NCI-H1694 (cell line): Measurements from ENCODE around the gene KRT17.
A peak's percentile ranks its signal among the peaks of the same experiment; 100 is the strongest.

Experiments
- DNase-seq: peaks from one replicate; lab custom pipeline; 2025; lab: John Stamatoyannopoulos, UW

Gene KRT17

DNA sequence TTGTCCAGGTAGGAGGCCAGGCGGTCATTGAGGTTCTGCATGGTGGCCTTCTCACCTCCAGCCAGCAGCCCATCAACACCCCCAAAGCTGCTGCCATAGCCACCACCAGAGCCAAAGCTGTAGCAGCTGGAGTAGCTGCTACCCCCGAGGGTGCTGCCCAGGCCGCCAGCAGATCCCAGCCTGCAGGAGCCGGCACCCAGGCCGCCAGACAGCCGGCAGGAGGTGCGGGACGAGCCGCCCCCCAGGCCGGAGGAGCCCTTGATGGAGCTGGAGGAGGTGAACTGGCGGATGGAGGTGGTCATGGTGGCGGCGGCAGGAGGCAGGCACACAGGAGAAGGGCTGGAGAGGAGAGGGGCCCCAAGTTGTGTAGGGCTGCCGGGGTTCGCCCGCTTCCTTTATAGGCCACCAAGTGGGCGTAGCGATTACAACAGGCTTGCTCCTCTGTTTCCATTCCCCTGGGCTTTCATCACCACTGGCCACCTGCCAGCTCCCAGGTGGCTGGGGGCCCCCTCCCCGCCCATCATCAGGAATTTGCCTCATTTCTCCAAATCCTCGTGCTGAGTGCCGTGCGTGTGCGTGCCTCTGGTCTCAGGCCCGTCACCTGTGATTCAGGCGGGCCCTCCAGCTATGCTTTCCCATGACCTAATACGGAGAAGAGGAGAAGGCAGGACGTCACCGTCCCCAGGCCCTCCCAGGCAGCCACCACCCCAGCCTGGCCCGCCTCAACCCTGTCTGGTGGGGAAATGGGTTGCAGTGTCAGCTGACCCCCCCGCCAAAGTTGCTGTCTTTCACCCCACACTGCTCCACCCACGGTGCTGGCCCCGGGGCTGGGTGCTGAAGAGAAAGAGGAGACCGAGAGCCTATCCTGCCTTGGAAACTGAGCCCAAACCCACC, at the start of gene KRT17:
KRT17 (minus strand) TSS at position 368 of the 894 bp plus-strand sequence; CDS start at position 302, 66 bp downstream.
- peak; percentile 4 for DNase-seq

DNA sequence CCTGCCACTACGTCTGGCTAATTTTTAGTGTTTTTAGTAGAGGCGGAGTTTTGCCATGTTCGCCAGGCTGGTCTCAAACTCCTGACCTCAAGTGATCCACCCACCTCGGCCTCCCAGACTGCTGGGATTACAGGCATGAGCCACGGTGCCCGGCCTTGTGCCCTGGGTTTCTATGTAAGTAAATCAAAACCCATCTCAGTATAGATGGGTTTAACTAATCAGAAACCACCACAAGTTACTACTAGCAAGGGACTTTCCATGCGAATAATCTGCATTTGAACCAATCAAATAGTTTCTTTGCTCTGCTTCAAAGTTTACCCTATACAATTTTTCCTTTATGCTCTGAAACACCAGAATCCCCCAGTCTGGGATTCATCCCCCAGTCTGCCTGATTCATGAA, 47.8 kb upstream of the KRT17 start:
- no peak for DNase-seq

DNA sequence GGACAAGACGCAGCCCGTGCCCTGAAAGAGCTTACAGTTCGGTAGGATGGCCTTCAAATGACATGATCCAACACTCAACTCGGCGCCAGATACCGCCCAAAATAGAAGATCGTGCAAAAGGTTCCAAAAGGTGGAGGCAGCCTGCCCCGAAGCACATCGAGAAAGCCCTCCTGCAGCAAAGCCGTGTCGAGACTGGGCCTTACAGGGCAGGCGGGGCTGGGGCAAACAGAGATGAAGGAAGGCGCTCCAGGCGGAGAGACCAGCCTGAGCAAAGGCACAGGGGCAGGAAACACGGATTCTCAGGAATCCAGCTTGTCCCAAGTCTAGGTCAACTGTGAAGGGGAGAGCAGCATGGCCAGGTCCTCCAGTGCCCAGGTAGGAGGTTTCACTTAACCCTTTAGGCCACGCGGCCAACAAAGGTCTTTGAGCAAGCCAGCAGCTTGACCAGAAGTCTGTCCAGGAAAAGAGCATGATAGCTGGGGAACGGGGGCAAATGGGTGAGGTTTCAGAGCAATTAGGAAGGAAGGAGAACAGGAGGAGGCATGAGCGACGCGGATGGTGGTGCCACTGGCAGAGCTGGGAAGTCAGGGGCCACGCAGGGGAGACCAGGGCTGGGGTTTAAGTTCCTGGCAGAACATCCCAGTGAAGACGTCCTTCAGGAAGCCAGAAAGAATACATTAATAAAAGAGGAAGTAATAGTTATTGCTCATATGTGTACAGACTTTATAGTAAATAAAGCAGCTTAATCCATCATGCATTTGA, 43.1 kb upstream of the KRT17 start:
- no peak for DNase-seq

DNA sequence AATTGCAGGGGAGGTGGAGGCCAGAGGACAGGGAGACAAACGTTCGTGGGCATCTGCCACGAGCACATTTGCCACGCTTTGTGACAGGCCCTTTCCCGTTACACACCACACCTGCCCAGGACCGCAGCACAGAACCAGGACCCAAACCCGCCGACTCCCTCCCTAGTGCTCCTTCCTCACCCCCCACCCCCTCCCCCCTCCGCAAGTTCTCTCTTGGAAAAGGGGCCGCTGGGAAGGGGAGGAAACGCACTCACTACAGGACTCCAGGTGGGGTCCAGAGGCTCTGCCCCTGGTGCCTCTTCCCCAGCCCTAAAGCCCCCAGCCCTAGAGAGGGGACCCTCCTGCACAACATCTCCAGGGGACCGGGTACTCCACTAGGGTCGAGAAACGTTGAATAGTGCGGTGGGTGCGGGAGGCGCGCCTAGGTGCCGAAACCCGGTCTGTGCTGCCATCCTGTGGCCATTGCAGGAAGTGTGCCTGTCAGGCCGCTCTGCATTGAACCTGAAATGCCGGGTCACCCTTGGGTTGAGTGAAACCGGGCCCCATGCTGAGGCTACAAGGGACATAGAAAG, 42.4 kb upstream of the KRT17 start:
- peak; percentile 66 for DNase-seq

DNA sequence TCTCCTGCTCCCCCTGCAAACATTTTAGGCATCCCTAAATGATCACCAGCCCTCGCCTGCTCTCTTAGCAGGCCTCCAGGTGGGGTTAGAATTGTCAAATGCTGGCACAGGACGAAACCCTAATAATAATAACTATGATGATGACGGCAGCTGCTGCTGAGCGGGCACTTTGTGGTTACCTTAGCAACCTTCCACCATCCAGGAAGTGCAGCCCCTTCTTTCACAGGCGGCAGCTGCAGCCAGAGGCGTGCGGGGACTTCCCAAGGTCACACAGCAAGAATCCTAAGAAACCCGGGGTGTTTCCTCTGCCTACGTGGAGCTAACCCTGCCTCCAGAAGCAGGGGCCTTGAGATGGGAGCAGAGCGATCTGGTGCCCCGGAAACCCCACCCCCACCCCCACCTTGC, 41.9 kb upstream of the KRT17 start:
- DNase-seq: no peak

DNA sequence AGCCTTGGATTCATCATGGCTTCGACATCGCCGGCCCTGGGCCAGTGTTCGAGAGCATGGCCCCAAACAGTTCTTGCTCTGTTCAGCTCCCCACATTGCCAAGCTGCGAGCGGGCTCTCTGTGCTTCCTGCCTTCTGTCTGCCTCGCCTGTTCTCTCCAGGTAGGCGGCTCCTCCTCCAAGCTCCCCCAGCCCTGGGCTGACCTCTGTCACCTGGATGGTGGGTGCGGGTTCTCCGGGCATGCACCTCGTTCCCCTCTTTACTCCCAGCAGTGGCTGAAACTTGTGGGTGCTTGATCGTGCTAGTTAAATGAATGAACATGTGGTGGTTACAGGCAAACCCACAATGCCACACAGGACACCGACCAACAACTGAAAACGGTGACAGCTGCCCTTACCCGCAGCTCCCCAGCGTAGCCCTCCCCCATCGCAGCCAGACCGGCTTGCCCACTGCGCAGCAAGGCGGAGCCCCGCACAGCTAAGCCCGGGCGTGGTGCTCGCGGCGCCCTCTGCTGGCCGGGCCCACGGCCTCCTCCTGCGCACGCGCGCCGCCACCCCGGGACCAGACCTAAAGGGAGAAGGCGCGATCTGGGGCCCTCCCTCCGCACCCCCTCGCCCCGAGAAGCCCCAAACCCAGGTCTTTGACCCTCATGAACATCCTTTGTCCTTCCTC, 41.3 kb upstream of the KRT17 start:
- peak; percentile 75 for DNase-seq

DNA sequence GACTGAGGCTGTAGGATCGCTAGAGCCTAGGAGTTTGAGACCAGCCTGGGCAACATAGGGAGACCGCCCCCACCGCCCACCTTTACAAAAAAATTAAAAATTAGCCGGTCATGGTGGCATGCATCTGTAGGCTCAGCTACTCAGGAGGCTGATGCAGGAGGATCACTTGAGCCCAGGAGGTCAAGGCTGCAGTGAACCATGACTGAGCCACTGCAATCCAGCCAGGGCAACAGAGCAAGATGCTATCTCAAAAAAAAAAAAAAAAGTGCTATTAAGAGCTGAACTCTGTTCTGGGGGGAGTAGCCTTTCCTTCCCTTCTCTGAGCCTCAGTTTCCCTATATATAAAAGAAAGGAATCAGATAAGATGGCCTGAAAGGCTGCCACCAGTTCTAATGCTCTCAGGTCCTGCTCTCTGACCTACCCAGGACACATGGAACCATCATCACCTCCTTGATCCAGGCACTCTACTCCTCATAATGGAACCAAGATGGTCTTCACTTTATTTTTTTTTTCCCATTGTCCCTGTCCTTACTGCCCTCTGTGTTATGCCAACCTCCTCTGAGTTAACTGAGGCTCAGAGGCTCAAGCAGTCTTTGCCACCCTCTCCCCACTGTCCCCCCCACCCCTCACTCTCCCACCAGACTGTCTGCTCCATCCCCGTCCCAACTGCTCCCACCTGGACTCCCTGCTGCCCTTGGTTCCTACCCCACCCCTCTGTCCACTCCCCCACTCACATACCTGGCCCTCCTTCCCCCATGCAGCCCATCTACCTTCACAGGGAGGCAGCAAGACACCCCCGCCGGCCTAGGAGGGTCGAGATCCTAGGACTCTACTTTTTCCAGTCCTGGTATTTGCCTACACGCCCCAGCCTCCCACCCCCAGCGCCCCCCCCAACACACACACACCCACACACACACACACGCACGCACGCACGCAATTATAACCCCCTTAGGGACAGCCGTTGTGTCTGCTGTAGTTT, 40.5 kb upstream of the KRT17 start:
- DNase-seq: no peak

DNA sequence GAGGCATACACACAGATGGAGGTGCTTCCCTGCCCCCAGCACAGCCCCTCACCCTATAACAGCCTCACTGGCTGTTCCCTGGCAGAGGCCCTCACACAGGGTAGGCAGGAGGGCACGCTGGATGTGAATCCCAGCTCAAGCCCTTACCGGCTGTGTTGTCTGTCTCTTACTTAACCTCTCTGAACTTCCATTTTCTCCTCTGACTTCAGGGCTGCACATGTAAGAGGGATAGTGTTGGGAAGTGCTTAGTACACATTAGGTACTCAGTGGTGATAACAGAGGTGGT, 39.7 kb upstream of the KRT17 start:
- no peak for DNase-seq

DNA sequence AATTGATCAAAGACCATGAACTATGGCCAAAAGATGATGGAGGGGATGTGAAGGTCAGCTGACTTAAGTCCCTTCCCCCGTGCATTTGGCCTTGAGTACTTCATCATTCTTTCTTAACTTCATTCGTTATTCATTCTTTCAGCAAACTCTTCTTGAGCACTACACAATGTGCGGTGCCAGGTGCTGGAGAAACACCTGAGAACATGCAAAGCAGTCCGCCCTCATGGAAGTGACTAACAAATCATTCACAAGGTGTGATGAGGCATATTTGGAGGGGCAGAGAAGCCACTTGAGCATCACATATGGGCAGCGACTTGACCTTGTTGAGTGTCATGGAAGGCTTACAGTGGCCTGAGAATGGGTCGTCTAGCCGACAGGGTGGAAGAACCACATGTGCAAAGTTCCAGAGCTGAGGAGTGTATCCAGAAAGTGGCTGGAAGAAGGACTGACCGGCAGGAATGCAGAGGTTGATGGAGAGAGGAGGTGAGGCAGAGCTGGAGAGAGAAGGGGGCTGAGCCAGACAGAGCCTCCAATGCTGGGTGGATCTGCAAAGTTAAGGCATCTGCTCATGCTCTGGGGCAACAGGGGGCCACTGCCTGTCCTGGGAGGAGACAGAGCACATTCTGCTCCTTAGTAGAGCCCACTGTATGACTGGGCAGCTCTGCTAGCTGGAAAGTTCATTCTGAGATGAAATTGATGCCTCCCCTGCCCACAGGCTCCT, 39.2 kb upstream of the KRT17 start:
- DNase-seq: no peak

DNA sequence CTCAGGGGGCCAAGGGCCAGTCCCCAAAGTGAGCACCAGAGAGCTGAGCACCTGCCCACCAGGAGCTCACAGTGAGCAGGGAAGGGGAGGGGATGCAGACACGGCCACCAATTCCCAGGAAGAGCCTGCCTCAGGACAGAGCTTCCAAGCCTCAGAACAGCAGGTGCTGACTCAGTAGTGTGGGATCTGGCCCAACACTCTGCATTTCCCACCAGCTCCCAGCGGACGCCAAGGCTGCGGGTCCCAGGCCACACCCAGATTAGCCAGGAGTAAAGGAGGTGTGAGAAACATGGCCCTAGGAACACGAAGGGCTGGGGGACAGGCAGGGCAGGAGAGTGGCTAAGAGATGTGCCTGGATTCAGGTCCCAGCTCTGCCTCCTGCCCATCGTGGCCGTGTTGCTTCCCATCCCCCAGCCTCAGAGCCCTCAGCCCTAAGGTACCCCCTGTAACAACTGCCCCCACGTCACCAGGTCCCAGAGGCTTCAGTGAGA, 35.9 kb upstream of the KRT17 start:
- DNase-seq: no peak

DNA sequence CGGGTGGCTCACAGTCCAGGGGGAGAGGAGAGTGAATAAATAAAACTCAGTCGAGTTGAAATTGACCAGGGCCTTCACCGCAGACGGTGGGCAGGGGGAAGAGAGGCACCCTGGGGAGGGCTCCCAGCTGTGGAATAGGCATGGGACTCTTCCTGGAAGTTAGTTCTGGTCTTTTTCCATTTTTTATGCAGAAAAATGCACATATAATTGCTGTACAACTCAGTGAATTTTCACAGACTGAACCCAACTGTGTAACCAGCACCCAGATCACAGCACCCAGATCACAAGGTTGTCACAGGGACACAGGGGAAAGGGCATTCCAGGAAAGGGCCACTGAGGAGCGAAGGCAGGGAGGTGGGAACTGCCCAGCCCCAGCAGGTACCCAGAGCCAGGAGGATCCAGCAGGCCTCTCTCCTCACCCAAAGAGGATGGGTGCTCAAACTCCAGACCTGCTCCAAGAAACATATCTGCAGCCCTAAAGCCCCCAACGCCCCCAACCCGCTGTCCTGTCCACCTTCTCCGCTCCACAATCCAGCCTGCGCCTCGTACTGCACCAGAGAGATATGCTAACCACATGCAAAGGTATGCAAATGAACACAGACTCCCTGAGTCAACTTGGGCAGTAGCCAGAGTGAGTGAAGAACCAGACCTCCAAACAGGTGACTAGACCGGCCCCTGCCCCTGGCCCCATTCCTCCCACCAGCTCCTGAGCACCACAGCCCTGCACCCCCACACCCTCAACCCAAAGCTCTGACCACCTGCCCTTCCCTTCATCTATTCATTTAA, 35.2 kb upstream of the KRT17 start:
- DNase-seq: no peak

DNA sequence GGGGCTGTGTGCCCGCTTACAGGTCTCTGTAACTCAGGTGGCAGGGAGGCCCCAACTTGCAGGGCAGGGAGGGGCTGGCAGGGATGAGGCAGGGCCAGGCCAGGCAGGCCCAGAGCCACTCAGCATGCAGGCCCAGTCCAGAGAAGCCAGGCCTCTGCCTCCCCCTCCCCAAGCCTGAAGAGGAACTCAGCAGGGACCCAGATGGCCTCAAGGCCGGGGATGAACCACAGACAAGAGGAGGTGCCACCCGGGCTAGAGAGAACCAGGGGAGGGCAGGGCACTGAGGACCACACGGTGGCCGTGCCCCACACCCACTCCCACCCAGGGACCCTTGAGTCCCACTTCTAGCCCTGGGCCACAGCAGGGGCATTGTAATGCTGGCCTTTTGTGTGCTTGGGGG, 34.5 kb upstream of the KRT17 start:
- no peak for DNase-seq

DNA sequence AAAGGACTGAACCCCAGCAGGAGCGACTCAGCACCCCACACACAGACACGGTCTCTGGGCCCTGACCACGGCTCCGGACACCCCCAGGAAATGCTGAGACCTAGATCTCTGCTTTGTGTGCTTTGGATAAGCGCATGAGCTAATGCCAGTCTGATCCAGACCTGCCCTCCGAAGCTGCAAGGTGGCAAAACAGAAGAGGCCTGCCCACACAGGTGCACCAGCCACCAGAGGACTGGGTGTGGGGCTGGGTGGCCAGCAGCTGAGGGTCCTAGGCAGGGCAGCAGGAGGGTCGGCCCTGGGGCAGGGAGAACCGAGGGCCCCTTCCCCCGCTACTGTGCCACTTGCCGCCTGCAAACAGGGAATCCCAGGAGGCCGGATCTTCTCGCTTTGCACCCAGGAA, 33.6 kb upstream of the KRT17 start:
- DNase-seq: no peak

DNA sequence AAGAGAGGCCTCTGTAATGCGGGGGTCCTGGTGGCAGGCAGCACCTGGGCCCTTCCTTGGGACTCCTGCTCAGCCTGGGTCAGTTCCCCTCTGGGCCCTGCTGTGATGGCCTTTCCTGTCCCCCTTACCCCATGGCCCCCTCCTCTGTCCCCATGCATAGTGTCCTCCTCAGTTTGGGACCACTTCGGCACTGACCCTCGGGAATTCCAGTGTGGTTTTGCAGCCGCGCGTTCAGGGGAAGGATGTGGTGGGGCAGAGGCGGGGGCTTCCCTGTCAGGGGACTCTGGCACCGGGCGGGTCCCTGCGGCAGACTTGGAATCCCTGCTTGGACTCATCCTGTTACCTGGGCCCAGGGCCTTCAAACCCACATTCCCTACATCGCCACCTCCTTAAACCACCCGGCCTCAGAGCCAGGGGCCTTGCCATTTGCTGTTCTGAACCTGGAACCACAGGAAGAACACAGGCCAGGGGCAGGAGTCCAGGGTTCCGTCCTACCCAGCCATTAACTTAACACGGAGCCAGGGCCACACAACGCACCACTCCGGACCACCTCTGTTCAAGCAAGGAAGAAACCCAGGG, 32.9 kb upstream of the KRT17 start:
- no peak for DNase-seq

DNA sequence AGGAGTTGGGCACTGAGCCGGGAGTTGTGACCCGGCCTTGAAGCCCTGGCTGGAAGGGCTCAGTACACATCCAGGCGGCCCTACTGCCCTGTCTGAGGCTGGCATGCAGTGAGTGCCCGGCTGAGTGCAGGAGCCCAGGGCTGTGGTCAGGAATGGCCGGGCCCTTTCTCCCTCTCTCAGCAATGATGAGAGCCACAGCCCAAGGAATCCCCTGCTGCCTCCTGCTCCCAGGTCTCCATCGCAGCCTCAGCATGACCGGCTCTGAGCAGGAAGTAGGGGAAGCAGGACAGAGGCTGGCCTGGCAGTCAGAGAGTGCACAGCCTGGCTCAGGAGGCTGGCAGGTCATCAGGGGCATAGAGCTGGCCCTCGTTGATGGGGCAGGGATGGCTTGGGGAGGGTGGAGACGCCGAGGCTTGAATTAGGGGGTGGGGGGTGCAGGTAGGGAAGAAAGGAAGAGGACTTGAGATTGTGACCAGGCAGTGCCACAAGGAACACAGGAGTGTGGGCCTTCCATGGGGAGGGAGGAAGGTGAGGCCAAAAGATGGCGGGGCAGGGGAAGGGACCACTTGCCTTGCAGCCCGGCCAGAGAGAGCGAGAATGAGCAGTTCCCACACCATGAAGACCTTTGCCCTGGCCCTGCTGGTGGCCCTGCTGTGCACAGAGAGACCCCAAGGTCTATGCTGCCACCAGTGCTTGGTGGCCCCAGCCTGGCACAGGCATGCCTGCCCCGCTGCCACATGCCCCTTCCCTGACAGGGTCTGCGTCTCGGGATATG, 32.1 kb upstream of the KRT17 start:
- no peak for DNase-seq

DNA sequence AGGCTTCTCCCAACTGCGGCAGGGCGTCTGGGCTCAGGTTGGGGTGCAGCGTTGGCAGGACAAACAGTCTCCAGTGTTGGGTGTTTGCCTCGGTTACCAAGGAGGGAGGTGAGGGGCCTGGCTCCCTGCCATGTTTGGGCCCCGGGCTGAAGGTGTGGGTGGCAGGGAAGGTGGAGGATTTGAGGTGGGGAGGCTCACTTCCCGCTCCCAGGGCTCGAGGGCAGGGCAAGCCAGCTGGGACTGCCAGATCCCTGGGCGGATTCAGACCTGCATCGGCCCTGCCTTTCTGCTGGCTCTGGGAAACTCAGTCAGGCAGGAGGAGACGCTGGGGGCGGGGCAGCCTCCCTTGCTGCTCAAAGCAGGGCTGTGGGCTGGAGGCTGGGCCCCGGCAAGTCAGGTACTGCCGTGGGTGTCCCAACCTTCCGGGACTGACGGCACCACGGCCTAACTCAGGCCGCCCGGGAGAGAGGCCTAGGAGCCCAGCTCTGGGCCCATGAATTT, 31.3 kb upstream of the KRT17 start:
- peak; percentile 84 for DNase-seq

DNA sequence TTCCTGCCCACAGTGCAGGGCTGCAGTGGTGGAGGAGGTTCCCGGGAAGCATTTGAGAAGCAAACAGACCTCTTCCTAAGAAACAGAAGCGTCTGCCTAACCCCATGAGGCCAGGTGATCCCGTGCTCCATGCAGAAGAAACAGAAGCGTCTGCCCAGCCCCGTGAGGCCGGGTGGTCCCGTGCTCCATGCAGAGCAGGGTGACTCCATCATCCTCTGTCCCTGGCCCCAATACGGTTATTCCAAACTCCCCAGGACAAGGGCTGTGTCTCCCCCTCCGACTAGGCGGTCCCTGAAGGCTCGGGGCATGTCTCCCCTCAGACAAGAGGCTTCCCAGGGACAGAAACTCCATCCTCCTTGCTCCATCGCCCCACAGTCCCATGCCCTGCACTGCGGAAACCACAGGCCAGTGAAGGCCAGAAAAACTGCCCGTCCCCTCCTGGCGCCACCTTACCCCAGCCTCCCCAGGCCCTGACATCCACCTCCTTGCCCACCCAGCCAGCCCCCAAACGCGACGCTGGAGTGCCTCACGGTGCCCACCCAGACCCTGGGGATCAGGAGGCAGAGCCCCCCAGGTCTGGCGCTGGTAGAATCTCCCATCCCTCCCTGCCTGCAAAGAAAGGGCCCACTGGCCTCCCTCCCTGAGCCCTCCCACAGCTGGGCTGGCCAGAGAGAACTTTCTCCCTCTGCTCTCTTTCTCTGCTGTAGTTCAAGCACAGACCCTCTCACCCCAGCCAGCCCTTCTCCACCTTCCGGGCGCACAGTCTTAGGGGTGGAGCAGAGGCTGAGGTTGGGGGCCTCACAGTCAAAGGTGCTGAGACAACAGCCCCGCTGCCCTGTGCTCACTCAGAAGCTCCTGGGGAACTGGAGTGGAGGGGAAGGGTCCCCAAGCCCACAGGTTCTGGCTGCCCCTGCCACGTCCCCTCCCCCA, 30.6 kb upstream of the KRT17 start:
- no peak for DNase-seq
